GM23248 (cell line): Measurements from ENCODE around the gene MAFF. TPM values are rescaled to one million over a fixed set of nuclear protein-coding genes. Genes with fewer than 3 reads are reported as not detected.
A peak's percentile ranks its signal among the peaks of the same experiment; 100 is the strongest.

Experiments used
- DNase-seq: peaks from one replicate; pipeline ENCODE4 v3.0.0-alpha.2; 2015
- H2AFZ ChIP-seq: fragments of 200-600 bp; sonication (generic); 2 replicates; pipeline ENCODE4 v1.6.1; 2016; ENCODE audit warnings: antibody characterized with exemption
- H3F3A ChIP-seq: fragments of 200-600 bp; sonication (generic); 2 replicates; pipeline ENCODE4 v1.6.1; 2016; ENCODE audit warnings: mild to moderate bottlenecking, antibody characterized with exemption, mixed run types; ENCODE audit not compliant: insufficient read depth
- H3K27ac ChIP-seq: fragments of 200-600 bp; sonication (generic); 2 replicates; pipeline ENCODE4 v1.5.1; 2016; ENCODE audit warnings: mild to moderate bottlenecking
- H3K27me3 ChIP-seq: fragments of 200-600 bp; sonication (generic); replicated peaks from 2 replicates; pipeline ENCODE4 v1.6.1; 2016; ENCODE audit warnings: mild to moderate bottlenecking; ENCODE audit not compliant: insufficient read depth
- H3K36me3 ChIP-seq: fragments of 200-600 bp; sonication (generic); 2 replicates; pipeline ENCODE4 v1.6.1; 2016; ENCODE audit warnings: low read depth, mild to moderate bottlenecking
- H3K4me1 ChIP-seq: fragments of 200-600 bp; sonication (generic); 2 replicates; pipeline ENCODE4 v1.6.1; 2016; ENCODE audit warnings: mild to moderate bottlenecking; ENCODE audit not compliant: insufficient read depth
- H3K4me2 ChIP-seq: fragments of 200-600 bp; sonication (generic); one replicate; pipeline ENCODE4 v1.6.1; 2016; ENCODE audit warnings: mild to moderate bottlenecking; ENCODE audit not compliant: unreplicated experiment
- H3K4me3 ChIP-seq: fragments of 200-600 bp; sonication (generic); 2 replicates; pipeline ENCODE4 v1.5.1; 2016; ENCODE audit warnings: mild to moderate bottlenecking
- H3K79me2 ChIP-seq: fragments of 200-600 bp; sonication (generic); 2 replicates; pipeline ENCODE4 v1.6.1; 2016; ENCODE audit warnings: mild to moderate bottlenecking; ENCODE audit not compliant: insufficient read depth
- H3K9ac ChIP-seq: fragments of 200-600 bp; sonication (generic); 2 replicates; pipeline ENCODE4 v1.6.1; 2016; ENCODE audit warnings: mild to moderate bottlenecking
- H3K9me2 ChIP-seq: fragments of 200-600 bp; sonication (generic); 2 replicates; pipeline ENCODE4 v1.6.1; 2016; ENCODE audit warnings: mixed run types, mild to moderate bottlenecking, moderate library complexity; ENCODE audit not compliant: insufficient read depth
- H3K9me3 ChIP-seq: fragments of 200-600 bp; sonication (generic); one replicate; pipeline ENCODE4 v1.6.1; 2017; ENCODE audit warnings: low read depth
- H4K20me1 ChIP-seq: fragments of 200-600 bp; sonication (generic); 2 replicates; pipeline ENCODE4 v1.6.0; 2016; ENCODE audit not compliant: insufficient read depth
- EZH2 ChIP-seq: fragments of 200-600 bp; sonication (generic); IDR thresholded peaks from 2 replicates; pipeline ENCODE4 v1.6.1; 2018; ENCODE audit warnings: antibody characterized with exemption, mild to moderate bottlenecking; ENCODE audit not compliant: insufficient read depth, poor library complexity, severe bottlenecking
- EZH2phosphoT487 ChIP-seq: fragments of 200-600 bp; sonication (generic); IDR thresholded peaks from 2 replicates; pipeline ENCODE4 v1.6.1; 2018; ENCODE audit warnings: antibody characterized with exemption, moderate library complexity, mild to moderate bottlenecking, low read depth; ENCODE audit not compliant: insufficient read depth
- WGBS, 2 experiments: methylation state at CpG; one replicate each; pipeline ENCODE4 v1.1.6; 2015 to 2017; ENCODE audit warnings: low lambda C conversion rate in 2 of 2, low coverage in 1 of 2; ENCODE audit errors: missing lambda C conversion rate in 2 of 2; 5-methylcytosine and 5-hydroxymethylcytosine counted together
- in situ Hi-C: fragments of 300-500 bp; cut with MboI; formaldehyde crosslinking; loops from 2 replicates; pipeline ENCODE4 v1.15.0; 2020
- polyA plus RNA-seq: library from polyadenylated mRNA; unstranded; fragments of >200 nt; fragmentation: Nextera tagmentation; extraction: Ambion mirVana; gene quantifications from 2 replicates; pipeline ENCODE4 v1.2.1, GENCODE V29; 2016
- total RNA-seq: library from RNA; depleted of rRNA; stranded (reverse); fragments of >200 nt; shearing (Covaris generic); gene quantifications from 2 replicates; pipeline ENCODE4 v1.2.3, GENCODE V29; 2014

MAFF gene
- total and polyA plus RNA-seq, 2 experiments from 2014 or later: 34.6 to 68.1 TPM

GRCh38 chr22:38226853-38227649 lies 25.3 kb downstream of the MAFF start:
- no peak overlapping the region; the same call in 1 of the 2 replicates for H3K9ac ChIP-seq
- no peaks in the 10 kb centered on the region for H3K9me3 ChIP-seq
- peaks cover 17% of the 10 kb centered on the region for H3K4me1 ChIP-seq
- peaks cover 22% of the 10 kb centered on the region; the same call in 1 of the 2 replicates for H3K36me3 ChIP-seq
- H4K20me1 ChIP-seq: no peaks in the 10 kb centered on the region
- H3K27ac ChIP-seq: no peak overlapping the region
- no peak overlapping the region for H2AFZ ChIP-seq
- DNase-seq: no peak
- 89 to 92% methylated on average over 21 to 25 of the region's 25 CpGs for WGBS, 2 experiments
- H3F3A ChIP-seq: peaks cover 15% of the 10 kb centered on the region
- in situ Hi-C loops: no loop called here
- peaks cover 6% of the 10 kb centered on the region; the same call in 1 of the 2 replicates for H3K79me2 ChIP-seq
- no peak overlapping the region for H3K4me3 ChIP-seq
- no peaks in the 10 kb centered on the region for H3K9me2 ChIP-seq
- TF ChIP-seq EZH2: no peak
- TF ChIP-seq EZH2phosphoT487: no peak
- H3K4me2 ChIP-seq: no peak overlapping the region
- H3K27me3 ChIP-seq: no peaks in the 10 kb centered on the region

- WGBS, 2 experiments: 25 to 26% methylated on average over 3 of the region's 3 CpGs
- TF ChIP-seq EZH2phosphoT487 (no peak), EZH2 (no peak)
- H2AFZ ChIP-seq: no peak overlapping the region
- peak overlapping the region; percentile 44 for H3K4me2 ChIP-seq
- peak overlapping the region; percentile 95 for H3K27ac ChIP-seq
- peaks cover 17% of the 10 kb centered on the region for H3K4me1 ChIP-seq
- peaks cover 12% of the 10 kb centered on the region for H3K79me2 ChIP-seq
- H3K36me3 ChIP-seq: peaks cover 22% of the 10 kb centered on the region; the same call in 1 of the 2 replicates
- H3K4me3 ChIP-seq: no peak overlapping the region
- peaks cover 15% of the 10 kb centered on the region for H3F3A ChIP-seq
- in situ Hi-C loops: no loop called here
- peak overlapping the region; percentile 80 for H3K9ac ChIP-seq
- no peaks in the 10 kb centered on the region for H3K9me2 ChIP-seq
- no peaks in the 10 kb centered on the region for H3K27me3 ChIP-seq
- peak; percentile 53 for DNase-seq
- no peaks in the 10 kb centered on the region for H4K20me1 ChIP-seq
- no peaks in the 10 kb centered on the region for H3K9me3 ChIP-seq
Observed at GRCh38 chr22:38228326-38228872, 26.6 kb downstream of the MAFF start.

GRCh38 chr22:38228873-38229740 lies 27.3 kb downstream of the MAFF start:
- Histone ChIP-seq H4K20me1 (no peaks in the 10 kb centered on the region), H3K4me1 (peaks cover 17% of the 10 kb centered on the region), H3K9me3 (no peaks in the 10 kb centered on the region), H3K27ac (peak overlapping the region; percentile 95), H3F3A (peaks cover 15% of the 10 kb centered on the region), H3K9ac (peak overlapping the region; percentile 80), H3K79me2 (peaks cover 15% of the 10 kb centered on the region), H3K36me3 (peaks cover 23% of the 10 kb centered on the region; the same call in 1 of the 2 replicates), H3K4me2 (peak overlapping the region; percentile 44), H3K4me3 (no peak overlapping the region), H2AFZ (peak overlapping the region; percentile 9; the same call in 1 of the 2 replicates), H3K27me3 (no peaks in the 10 kb centered on the region), H3K9me2 (no peaks in the 10 kb centered on the region)
- DNase-seq: peak; percentile 91
- no peak for TF ChIP-seq EZH2phosphoT487
- no peak for TF ChIP-seq EZH2
- in situ Hi-C loops: no loop called here
- WGBS, 2 experiments: 6 to 8% methylated on average over 13 of the region's 14 CpGs
